GM18909 (cell line): ENCODE results near the gene PRRG4.

Experiments used
- ATAC-seq: cut with Tn5 transposase; IDR thresholded peaks from one replicate; pipeline ENCODE4 v1.9.1; 2021; ENCODE audit warnings: mild to moderate bottlenecking; ENCODE audit not compliant: unreplicated experiment, poor library complexity

Gene PRRG4

GRCh38 chr11:32905028-32905667 lies 75.4 kb downstream of the PRRG4 start:
- ATAC-seq: no peak
